PC-3 (cell line): ENCODE data around the gene EMILIN2. TPM values are rescaled to one million over a fixed set of nuclear protein-coding genes. Genes with fewer than 3 reads are reported as not detected.

Source experiments
- ATAC-seq: fragments of 200-7000 bp; cut with Tn5 transposase; 2 replicates; pipeline ENCODE4 v1.9.1; 2020; ENCODE audit warnings: mild to moderate bottlenecking, moderate library complexity
- BruUV-seq: library from RNA; stranded (reverse); fragments of 400-500 nt; replicated peaks from 2 replicates; lab custom pipeline; 2021; lab: Mats Ljungman, UMichigan
- CTCF ChIA-PET: fragments of 300-600 bp; sonication (Branson Sonifier 250); formaldehyde crosslinking; loops from one replicate; lab custom pipeline; 2022; ENCODE audit warnings: antibody characterized with exemption; lab: Charles Lee
- POLR2A ChIA-PET: fragments of 300-600 bp; sonication (Branson Sonifier 250); formaldehyde crosslinking; loops from one replicate; lab custom pipeline; 2022; ENCODE audit warnings: antibody characterized with exemption; ENCODE audit not compliant: unreplicated experiment; lab: Charles Lee
- DNase-seq: peaks from one replicate; pipeline ENCODE4 v3.0.0-alpha.2; 2015
- H2AFZ ChIP-seq: fragments of 300-600 bp; sonication (generic); 2 replicates; pipeline ENCODE4 v1.6.0; 2016; ENCODE audit warnings: antibody characterized with exemption, low read length
- H3F3A ChIP-seq: fragments of 300-600 bp; sonication (generic); one replicate; pipeline ENCODE4 v1.6.0; 2017; ENCODE audit warnings: antibody characterized with exemption, low read length, control low read depth, mild to moderate bottlenecking; ENCODE audit not compliant: unreplicated experiment
- H3K27ac ChIP-seq: fragments of 300-600 bp; sonication (generic); 2 replicates; pipeline ENCODE4 v1.5.1; 2016; ENCODE audit warnings: mild to moderate bottlenecking, low read length
- H3K27me3 ChIP-seq: fragments of 300-600 bp; sonication (generic); 2 replicates; pipeline ENCODE4 v1.6.1; 2016; ENCODE audit warnings: low read length, mixed read lengths
- H3K36me3 ChIP-seq: fragments of 300-600 bp; sonication (generic); 2 replicates; pipeline ENCODE4 v1.6.1; 2016; ENCODE audit warnings: low read depth, mixed run types, low read length, mixed read lengths
- H3K4me1 ChIP-seq: fragments of 300-600 bp; sonication (generic); 2 replicates; pipeline ENCODE4 v1.5.1; 2016; ENCODE audit warnings: low read length; ENCODE audit not compliant: insufficient read depth
- H3K4me2 ChIP-seq: fragments of 300-600 bp; sonication (generic); 2 replicates; pipeline ENCODE4 v1.6.0; 2016; ENCODE audit warnings: low read length
- H3K4me3 ChIP-seq: fragments of 300-600 bp; sonication (generic); 2 replicates; pipeline ENCODE4 v1.5.1; 2016; ENCODE audit warnings: mild to moderate bottlenecking, low read length, mixed read lengths
- H3K79me2 ChIP-seq: fragments of 300-600 bp; sonication (generic); 2 replicates; pipeline ENCODE4 v1.6.1; 2017; ENCODE audit warnings: low read length, mixed read lengths
- H3K9ac ChIP-seq: fragments of 300-600 bp; sonication (generic); 2 replicates; pipeline ENCODE4 v1.6.0; 2016; ENCODE audit warnings: mild to moderate bottlenecking, low read length
- H3K9me2 ChIP-seq: fragments of 300-600 bp; sonication (generic); replicated peaks from 2 replicates; pipeline ENCODE4 v1.6.1; 2016; ENCODE audit warnings: mixed run types, low read length, mixed read lengths
- H3K9me3 ChIP-seq: fragments of 300-600 bp; sonication (generic); 2 replicates; pipeline ENCODE4 v1.6.1; 2016; ENCODE audit warnings: low read length, mixed read lengths
- H4K20me1 ChIP-seq: fragments of 300-600 bp; sonication (generic); 2 replicates; pipeline ENCODE4 v1.6.1; 2016; ENCODE audit warnings: low read length, mixed read lengths
- CTCF ChIP-seq: fragments of 300-600 bp; sonication (generic); conservative IDR thresholded peaks from 2 replicates; pipeline ENCODE4 v1.5.1; 2017; ENCODE audit warnings: antibody characterized with exemption, low read depth, mild to moderate bottlenecking, low read length
- EZH2 ChIP-seq: fragments of 300-600 bp; sonication (generic); IDR thresholded peaks from one replicate; pipeline ENCODE4 v1.6.1; 2017; ENCODE audit warnings: antibody characterized with exemption, mild to moderate bottlenecking, low read length; ENCODE audit not compliant: unreplicated experiment
- EZH2phosphoT487 ChIP-seq: fragments of 300-600 bp; sonication (generic); IDR thresholded peaks from 2 replicates; pipeline ENCODE4 v1.6.1; 2018; ENCODE audit warnings: mild to moderate bottlenecking, antibody characterized with exemption, low read length, borderline replicate concordance
- intact Hi-C: fragments of 100-400 bp; cut with micrococcal nuclease; formaldehyde crosslinking; loops from 2 replicates; pipeline ENCODE4 v1.9.0; 2023
- total RNA-seq: library from RNA; depleted of rRNA; stranded (reverse); fragments of >200 nt; gene quantifications from 2 replicates; pipeline ENCODE4 v1.2.3, GENCODE V29; 2014

The EMILIN2 gene
- total RNA-seq, 1 experiment from 2014 or later: 17.1 TPM

GRCh38 chr18:2855560-2856350, 8.9 kb downstream of the EMILIN2 start:
- H3K4me1 ChIP-seq: no peaks in the 10 kb centered on the region
- CTCF ChIA-PET: no interaction called here
- no TSS peak for BruUV-seq
- H3K36me3 ChIP-seq: no peaks in the 10 kb centered on the region
- POLR2A ChIA-PET: no interaction called here
- H3K27me3 ChIP-seq: peaks cover 16% of the 10 kb centered on the region
- H3F3A ChIP-seq: no peaks in the 10 kb centered on the region
- H3K4me2 ChIP-seq: no peak overlapping the region
- H4K20me1 ChIP-seq: no peaks in the 10 kb centered on the region
- TF ChIP-seq EZH2phosphoT487: no peak
- TF ChIP-seq CTCF: no peak
- TF ChIP-seq EZH2: no peak
- no peaks in the 10 kb centered on the region for H3K9me2 ChIP-seq
- no peak overlapping the region for H2AFZ ChIP-seq
- DNase-seq (no peak), ATAC-seq (no peak)
- no peak overlapping the region for H3K9ac ChIP-seq
- no peak overlapping the region for H3K4me3 ChIP-seq
- no peak overlapping the region for H3K27ac ChIP-seq
- intact Hi-C loops: no loop called here
- no peaks in the 10 kb centered on the region for H3K9me3 ChIP-seq
- no peaks in the 10 kb centered on the region for H3K79me2 ChIP-seq

GRCh38 chr18:2856547-2857170, 9.9 kb downstream of the EMILIN2 start:
- no peak overlapping the region for H3K4me3 ChIP-seq
- no peaks in the 10 kb centered on the region for H3K4me1 ChIP-seq
- H3K4me2 ChIP-seq: no peak overlapping the region
- BruUV-seq: no TSS peak
- no peaks in the 10 kb centered on the region for H3K36me3 ChIP-seq
- no peaks in the 10 kb centered on the region for H3F3A ChIP-seq
- ATAC-seq (no peak), DNase-seq (no peak)
- intact Hi-C loops: no loop called here
- no peak overlapping the region for H3K27ac ChIP-seq
- peaks cover 16% of the 10 kb centered on the region for H3K27me3 ChIP-seq
- ChIA-PET POLR2A (no interaction called here), CTCF (no interaction called here)
- H3K9me3 ChIP-seq: no peaks in the 10 kb centered on the region
- H2AFZ ChIP-seq: no peak overlapping the region
- no peak for TF ChIP-seq CTCF
- TF ChIP-seq EZH2: no peak
- TF ChIP-seq EZH2phosphoT487: no peak
- H3K79me2 ChIP-seq: no peaks in the 10 kb centered on the region
- H4K20me1 ChIP-seq: no peaks in the 10 kb centered on the region
- H3K9ac ChIP-seq: no peak overlapping the region
- H3K9me2 ChIP-seq: no peaks in the 10 kb centered on the region
